HG02610 (cell line): ENCODE data around the gene SMG1.
"Not testable (repeated sequence)": the region's sequence is repeated elsewhere in the genome, so short reads cannot be mapped to it uniquely, and the experiment has no call there.

Source experiments
- ATAC-seq: cut with Tn5 transposase; IDR thresholded peaks from one replicate; pipeline ENCODE4 v1.9.1; 2021; ENCODE audit warnings: mild to moderate bottlenecking, moderate library complexity; ENCODE audit not compliant: unreplicated experiment

SMG1 gene

DNA sequence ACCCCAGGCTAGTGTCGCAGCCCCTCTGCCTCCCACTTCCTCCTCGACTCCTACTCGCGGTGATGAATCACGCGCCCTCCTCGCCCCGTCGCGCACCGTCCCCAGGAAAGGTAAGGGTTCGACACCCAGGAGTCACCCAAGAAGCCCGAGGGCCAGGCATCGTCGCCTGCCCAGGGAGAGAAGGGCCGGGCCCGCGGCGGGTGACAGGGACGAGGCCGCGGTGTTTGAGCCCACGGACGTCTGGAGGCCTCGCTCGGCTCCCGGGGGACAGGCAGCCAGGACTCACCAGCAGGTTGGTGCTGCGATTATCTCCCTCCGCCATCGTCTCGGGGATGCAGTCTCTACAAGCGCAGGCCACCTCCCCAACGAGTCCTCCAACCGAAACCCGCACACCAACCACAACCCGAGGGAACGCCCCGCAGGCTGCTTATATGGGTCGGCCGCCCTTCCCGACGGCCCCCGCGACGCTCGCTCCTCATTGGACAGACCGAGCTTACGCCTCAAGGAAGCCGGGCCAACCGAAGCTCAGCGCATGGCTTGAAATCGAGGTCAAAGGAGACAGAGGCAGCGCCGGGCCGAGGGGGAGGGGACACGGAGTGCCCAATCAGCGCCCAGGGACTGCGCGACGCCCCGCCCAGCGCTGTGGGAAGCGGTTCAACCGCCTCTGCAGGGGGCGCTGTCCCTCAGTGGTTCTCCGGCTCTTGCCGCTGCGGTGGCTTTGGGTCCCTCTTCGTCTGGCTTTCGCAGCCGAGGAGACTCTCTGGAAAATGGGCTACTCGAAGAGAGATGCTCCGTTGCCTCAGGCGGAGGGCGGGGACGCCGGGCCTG lies 124.8 kb downstream of the SMG1 start, which contains the start of gene ARL6IP1:
TSS of gene ARL6IP1 (minus strand) at position 405 of the 828 bp plus-strand sequence. CDS start at position 322, 83 bp downstream.
- ATAC-seq: peak; percentile 96

DNA sequence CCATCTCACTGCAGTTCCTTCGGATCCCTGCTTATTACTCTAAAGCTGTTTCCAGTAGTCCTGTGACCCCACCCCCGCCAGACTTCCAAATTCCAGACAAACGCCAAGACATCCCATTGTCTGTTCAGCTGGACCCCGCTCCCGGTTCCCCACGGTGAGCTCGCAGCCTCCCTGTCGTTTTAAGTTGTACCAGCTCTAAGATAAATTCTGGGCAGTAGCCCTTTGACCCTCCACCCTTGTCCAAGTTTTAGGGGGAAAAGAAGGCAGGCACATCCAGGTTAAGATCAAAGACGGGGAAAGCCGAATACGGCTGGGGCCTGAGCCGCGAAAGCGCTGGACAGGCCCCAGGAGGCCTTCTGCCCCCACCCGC lies 125.4 kb downstream of the SMG1 start:
- no peak for ATAC-seq

DNA sequence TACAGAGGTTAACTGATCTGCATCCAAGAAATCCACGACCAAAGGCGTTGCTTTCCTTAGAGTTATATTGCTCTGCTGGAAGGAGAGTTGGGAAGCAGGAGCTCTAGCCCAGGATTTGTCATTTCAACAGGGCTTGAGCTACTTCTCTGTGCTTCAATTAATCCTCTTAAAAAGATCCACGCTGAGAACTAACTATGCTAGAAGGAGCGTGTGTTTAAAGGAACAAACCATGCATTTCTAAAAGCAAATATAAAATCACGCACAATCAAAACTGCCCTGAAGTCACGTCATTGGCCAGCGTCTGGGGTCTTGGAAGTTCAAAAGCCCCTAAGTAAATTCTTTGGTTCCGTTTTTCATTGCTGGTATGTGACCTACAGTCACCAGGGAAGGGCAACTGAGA lies 125.9 kb downstream of the SMG1 start:
- no peak for ATAC-seq

DNA sequence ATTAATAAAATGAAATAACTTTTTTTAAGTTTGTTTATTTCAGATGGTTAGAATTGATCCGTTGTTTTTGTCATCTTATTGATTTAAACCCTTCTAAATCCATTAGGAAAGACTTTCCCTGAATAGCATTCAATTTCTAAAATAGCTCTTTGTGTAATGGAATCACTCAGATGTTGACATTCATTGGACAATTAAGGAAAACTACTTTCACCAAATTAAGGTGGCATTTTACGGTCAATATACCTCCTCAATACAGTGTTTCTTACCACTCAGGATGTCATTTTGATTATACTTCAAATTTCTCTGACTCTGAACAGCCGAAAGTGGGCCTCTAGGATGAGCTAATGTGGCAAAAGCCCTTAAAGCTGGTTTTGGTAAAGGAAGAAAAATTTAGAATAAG lies 126.7 kb downstream of the SMG1 start:
- ATAC-seq: no peak

DNA sequence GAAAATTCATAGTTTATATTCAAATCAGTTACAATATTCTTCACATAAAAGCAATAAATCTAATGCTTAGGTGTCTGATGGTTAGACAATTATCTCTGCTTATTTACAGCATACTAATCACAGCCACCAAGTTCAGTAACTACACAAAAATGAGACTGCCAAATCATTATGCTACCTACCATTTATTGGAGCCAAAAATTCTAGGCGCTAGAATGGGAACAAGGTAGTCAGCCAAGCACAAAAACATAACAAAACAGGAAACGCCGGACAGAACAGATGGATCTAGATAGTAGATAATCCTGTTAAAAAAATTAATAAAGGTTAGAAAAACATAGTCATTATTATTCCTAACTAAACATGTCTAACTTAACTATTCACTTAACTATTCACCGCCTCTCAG lies 128.5 kb downstream of the SMG1 start:
- no peak for ATAC-seq

DNA sequence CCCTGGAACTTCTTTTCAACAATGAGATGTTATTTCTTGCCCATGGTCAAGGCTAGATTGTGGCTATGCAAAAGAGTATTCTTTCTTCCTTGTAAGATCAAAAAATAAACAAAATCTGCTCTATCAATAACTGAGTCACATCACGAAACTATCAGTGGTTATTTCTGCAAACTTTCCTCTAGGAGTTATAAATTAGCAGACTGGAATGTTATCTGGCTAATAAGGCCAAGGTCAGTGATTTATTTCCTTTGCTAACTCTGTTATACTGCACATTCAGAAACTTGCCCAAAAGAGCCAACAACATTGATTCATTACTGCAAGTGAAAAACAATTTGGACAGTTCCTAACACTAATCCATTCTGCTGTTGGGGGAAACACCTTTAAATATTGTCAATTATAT lies 129.8 kb downstream of the SMG1 start:
- ATAC-seq: no peak

DNA sequence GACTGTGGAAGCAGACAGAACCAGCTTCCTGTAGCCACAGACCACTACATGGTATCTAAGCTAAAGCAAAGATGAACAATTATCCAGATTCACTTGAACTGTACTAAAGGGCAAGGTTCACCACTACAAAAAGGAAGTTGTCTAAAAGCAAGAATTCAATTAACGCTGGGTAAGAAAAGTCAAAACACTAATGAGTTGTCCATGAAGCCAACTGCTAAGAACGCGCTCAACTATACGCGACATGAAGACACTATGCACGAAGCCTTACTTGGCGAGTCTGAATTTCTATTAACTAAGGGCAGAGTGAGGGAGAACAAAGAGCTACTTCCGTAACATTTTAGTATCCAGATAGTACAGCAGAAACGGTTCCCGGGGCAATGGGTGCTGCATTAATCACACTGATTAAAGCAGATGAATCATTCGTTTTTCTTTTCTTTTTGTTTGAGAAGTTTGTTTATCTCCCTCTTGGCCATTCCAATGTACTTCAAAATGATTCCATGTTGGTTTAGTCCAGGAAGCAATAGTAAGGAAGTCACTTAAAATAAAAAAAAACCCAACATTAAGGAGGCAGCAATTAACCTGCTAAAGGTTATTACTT lies 133.3 kb downstream of the SMG1 start:
- ATAC-seq: no peak

DNA sequence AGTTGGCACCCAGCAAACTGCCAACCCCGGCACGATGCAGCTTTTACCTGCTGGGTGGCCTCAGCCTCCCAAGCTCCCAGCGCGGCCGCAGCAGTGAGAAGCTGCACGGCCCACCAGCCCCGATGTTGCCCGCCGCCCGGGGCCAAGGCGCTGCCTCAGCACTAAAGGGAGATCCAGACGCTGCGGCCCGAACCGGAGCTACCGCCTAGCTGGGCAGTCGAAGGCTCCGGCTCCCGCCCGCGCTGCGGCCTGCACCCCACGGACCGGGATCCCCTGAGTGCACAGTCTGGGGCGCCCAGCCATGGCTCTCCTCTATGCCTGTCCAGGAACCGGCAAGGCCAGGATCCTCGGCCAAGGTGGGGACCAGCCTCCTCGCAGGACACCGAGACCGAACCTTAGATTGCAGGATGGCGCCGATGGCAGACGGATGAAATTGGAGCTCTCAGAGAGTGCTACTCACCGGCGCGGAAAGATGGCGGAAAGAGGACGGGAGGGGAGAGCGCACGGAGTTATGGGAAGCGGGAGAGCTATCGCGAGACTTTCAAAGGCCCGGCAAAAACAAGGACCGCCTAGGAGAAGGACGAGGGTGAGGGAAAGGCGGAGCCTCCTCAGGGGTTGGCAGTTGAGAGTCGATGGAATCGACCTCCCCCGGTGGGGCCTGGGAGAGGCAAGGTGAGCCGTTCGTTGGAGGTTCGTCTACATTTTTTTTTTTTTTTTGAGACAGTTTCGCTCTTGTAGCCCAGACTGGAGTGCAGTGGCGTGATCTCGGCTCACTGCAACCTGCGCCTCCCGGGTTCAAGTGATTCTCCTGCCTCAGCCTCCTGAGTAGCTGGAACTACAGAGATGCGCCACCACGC lies 136.1 kb downstream of the SMG1 start, which contains the start of gene RPS15A:
TSS of gene RPS15A (minus strand) at position 485 of the 857 bp plus-strand sequence. CDS start 1,221 bp downstream, outside the sequence.
- peak; percentile 85 for ATAC-seq

DNA sequence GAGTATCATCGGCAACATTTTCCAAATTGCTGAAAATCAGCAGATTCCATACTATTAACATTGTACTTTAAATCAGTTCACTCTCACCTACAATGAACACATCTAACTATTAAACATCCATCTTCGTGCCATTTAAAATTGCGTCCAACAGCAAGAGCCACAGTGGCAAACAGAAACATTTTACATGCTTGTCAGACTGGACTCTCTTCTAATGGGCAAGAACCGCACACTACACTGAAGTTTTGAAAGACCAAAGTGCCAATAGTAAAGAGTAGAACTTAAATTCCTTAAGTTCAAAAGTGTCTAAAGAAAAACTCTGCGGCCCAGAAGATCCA lies 136.7 kb downstream of the SMG1 start:
- ATAC-seq: no peak

DNA sequence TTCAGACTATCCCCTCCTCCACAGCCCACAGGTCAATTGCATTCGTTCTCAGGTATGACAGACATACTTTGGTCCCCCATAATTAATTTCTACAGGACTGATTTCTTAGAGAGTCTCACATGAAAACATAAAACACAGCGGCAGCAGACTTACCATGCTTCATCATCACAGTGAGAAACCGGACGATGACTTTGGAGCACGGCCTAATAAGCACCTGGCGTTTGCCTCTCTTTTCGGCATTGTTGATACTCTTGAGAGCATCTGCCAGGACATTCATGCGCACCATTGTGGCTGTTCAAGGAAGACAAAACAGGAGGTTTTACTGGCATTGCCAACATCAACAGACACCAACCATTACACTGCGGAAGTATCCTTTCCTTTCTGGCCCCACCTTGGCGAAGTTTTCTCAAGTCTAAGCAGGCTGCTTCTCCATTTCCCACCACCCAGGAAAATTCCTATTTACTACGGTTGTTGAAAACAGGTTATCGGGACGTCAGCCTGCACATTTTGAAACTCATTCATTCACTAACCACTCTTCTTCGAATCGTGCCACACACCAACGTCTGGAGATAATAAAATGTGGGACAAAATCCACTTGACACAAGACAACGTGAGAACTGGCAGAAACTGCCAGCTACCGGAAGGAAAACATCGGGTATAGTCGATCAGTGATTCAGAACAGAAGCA lies 137.2 kb downstream of the SMG1 start:
- no peak for ATAC-seq

DNA sequence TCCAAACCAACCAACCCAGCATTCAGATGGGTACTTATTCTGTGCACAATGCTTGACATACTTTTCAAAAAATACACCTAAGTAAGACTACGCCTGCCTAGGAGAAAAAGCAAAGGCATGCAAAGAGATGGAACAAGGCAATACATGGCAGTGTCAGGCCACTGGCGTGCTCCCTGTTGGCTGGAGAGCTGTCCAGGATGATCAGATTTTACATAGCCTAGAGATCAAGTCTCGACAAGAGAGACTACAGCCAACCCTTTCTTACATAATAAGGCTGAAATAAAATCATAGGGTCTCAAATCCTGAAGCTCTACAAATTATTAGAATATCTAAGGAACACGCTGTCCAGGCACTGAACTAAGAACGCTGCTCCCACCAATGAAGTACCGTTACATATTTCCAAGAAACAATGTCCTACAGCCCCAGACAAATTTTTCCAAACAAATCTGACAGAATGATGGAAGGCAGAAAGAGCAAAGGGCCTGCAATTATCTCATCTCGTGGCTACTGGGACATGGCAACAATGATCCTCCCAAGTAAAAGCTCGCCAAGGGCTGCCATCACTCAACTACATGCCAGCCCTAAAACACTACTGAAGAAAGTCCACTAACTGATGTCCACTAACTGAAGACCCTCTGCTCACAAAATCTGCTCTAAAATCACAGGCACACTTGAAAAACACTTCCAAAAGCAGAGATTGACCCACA lies 141.1 kb downstream of the SMG1 start:
- ATAC-seq: no peak

DNA sequence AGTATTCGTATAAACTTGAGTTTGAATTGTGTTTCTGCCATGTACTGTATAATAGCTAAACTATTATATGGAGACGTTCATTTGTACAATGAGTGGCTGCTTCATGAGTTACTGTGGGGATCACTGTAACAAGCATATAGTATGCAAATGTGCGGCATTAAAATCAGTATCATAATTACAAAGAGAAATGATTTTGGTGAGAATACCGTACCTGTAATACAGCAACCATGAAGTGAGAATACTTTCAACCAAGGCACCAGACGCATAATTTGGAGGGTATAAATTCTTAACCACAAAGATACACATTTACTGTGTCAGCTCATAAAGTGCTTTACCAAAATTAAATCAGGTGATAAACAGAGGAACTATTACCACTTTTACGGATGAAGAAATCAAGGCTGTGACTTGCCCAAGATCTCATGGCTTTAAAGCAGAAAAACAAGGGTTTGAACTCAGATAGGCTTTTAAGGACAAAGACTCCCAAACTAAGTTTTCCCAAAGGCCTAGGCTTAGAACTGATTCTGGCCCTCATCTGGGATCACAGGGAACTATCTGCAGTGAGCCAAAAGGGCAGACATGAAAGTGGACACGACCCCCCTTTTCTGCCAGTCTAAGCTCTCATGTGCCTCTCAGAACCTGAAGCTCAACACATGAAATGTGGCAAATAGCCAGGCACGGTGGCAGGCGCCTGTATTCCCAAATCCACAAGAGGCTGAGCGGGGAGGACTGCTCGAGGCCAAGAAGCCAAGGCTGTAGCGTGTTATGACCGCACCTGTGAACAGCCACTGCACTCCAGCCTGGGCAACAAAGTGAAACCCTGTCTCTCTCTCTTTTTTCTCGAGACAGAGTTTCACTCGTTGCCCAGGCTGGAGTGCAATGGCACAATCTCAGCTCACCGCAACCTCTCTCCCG lies 142.5 kb downstream of the SMG1 start:
- ATAC-seq: no peak

DNA sequence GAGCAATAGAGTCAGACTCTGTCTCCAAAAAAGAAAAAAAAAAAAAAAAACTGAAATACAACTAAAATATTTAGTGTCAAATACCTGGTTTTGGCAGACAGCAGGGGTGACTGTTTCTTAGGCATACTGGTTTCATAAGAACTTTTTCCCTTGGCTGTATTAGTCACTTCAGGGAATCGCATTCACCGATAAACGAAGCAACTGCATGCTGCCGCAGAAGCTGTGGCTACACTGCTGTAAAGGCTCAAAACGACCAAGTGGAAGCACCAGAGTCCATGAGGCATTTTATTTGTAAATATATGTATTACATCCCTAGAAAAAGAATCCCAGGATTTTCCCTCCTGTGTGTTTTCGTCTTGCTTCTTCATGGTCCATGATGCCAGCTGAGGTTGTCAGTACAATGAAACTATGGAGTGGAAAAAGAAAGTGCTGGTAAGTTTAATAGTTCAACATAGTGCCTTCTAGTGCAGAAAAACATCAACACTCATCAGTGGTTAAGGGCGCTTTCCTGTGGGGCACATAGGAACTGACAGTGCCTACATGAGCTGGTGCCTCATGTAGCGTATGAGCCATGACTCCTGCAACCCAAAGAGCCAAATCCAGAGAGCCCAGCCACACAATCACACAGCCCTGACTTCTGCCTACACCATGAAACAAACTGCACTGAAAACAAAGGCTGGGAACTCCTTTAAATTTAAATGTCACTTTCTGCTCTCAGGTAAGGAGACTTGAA lies 143.3 kb downstream of the SMG1 start:
- no peak for ATAC-seq

DNA sequence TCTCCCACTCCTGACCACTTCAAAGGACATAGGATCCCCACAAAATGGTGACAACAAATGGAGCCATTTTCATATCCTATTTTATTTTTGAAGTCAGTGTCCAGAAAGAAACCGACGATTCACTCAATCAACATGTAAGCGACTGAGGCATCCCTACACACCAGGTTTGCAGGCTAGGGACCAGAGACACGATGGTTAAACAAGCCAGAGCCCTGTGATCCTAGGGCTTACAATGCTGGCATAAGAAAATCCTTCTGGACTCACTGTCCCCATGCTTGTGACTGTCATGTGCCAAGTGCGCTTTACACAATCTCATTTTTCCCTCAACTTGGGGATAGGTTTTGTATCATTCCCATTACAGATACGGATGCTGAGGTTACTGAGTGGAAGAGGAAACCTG lies 145.0 kb downstream of the SMG1 start:
- not testable (repeated sequence) for ATAC-seq

DNA sequence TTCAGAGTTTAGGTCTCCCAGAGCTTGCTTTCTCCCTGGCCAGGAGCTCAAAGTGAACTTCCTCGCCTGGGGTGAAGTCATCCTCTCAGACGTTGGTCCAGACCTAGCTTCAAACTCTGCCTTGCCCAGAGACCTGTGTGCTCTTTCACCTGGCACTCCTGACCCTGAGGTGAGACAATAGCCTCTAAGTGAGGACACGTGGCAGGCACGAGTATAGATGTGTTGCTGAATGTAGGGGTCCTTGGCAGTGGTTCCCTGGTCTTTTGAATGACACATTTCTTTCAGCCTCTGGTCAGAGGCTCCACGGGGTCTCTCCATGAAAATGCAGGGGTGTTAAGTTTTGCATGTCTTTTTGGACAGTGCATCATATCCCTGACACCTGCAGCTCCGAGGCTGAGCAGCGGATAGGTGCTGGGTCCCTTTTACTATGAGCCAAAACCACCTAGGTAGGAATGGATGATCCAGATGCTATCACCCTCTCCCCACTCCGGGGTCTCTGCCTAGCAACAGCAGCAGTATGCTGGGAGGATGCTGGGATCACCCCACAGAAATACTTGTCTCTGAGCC lies 145.7 kb downstream of the SMG1 start:
- ATAC-seq: not testable (repeated sequence)

DNA sequence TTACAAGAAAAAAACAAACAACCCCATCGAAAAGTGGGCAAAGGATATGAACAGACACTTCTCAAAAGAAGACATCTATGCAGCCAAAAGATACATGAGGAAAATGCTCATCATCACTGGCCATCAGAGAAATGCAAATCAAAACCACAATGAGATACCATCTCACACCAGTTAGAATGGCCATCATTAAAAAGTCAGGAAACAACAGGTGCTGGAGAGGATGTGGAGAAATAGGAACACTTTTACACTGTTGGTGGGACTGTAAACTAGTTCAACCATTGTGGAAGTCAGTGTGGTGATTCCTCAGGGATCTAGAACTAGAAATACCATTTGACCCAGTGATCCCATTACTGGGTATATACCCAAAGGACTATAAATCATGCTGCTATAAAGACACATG lies 148.5 kb downstream of the SMG1 start:
- not testable (repeated sequence) for ATAC-seq

DNA sequence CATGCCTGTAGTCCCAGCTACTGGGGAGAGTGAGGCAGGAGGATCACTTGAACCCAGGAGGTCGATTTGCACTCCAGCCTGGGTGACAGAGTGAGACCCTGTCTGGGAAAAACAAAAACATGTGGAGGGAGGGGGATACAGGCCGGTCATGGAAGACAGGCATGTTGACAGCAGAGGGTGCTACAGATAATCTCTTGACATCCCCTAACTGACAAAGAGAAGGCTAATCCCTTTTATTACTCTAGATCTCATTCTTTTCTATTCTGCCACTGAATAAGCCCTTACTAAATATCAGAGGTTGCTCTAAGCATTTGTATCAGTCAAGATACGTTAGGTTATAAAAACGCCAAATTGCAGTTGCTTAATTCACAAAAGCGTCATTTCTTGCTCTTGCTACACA lies 149.9 kb downstream of the SMG1 start:
- not testable (repeated sequence) for ATAC-seq

DNA sequence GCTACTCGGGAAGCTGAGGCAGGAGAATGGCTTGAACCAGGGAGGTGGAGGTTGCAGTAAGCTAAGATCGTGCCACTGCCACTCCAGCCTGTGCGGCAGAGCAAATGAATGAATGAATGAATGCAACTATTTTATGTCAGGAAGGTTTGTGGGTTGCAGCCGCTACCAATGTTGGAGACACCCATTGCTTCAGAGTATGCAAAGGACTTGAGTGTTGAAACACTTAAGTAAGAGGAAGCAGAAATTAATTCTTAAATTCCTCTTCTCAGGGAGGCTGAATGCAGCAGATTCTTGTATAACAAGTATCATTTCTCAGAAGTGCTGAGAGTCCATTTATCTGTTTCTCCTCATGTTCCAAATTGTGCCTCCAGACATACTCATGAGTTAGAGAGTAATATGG lies 151.6 kb downstream of the SMG1 start:
- not testable (repeated sequence) for ATAC-seq
